Prostate gland (tissue), 2 donors: ENCODE data around the gene SRRM3.

Source experiments
- POLR2A ChIP-seq: fragments of 450-650 bp; IDR thresholded peaks from one replicate; pipeline ENCODE4 v1.6.1; 2016; ENCODE audit warnings: antibody characterized with exemption, mild to moderate bottlenecking
- POLR2AphosphoS5 ChIP-seq: sonication (generic); formaldehyde crosslinking; IDR thresholded peaks from one replicate; pipeline ENCODE4 v1.6.1; 2017; ENCODE audit warnings: antibody characterized with exemption
- TF ChIP-seq, protein P1 (sequence below), 4 experiments: fragments of 200-600 bp in 2 of 4; fragments of 450-650 bp in 2 of 4; sonication (generic) in 2 of 4; IDR thresholded peaks; 1 replicate in 3 of 4; 2 replicates in 1 of 4; pipeline ENCODE4 v1.5.1; 2016 to 2019; ENCODE audit warnings: antibody characterized with exemption in 4 of 4, mild to moderate bottlenecking in 2 of 4, moderate library complexity in 2 of 4

DNA sequence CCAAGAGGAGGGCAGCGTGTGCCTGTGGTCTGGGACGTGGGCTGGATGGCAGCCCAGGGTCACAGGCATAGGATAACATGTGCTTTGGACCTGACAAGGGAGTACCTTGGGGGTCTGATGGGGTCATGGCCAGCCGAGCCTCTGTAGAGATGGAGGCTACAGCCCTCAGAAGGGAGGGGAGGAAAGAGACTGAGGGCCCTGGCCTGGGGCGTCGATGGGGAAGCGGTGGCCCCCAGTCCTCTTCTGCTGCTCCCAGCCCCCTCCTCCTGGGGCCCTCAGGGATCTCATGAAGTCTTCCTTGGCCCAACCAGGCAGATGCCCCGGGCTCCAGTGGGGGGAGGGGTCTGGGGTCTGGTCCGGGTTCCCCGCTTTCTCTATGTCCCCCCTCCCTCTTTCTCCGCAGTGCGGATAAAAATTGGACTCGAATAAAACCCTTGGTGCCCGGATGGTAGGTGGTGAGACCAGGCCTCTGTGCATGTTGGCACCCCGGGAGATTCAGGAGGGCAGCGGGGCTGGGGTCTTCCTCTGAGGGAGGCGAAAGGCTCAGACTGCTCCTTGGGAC is 85.2 kb downstream of the SRRM3 start:
- TF ChIP-seq, protein P1, sequence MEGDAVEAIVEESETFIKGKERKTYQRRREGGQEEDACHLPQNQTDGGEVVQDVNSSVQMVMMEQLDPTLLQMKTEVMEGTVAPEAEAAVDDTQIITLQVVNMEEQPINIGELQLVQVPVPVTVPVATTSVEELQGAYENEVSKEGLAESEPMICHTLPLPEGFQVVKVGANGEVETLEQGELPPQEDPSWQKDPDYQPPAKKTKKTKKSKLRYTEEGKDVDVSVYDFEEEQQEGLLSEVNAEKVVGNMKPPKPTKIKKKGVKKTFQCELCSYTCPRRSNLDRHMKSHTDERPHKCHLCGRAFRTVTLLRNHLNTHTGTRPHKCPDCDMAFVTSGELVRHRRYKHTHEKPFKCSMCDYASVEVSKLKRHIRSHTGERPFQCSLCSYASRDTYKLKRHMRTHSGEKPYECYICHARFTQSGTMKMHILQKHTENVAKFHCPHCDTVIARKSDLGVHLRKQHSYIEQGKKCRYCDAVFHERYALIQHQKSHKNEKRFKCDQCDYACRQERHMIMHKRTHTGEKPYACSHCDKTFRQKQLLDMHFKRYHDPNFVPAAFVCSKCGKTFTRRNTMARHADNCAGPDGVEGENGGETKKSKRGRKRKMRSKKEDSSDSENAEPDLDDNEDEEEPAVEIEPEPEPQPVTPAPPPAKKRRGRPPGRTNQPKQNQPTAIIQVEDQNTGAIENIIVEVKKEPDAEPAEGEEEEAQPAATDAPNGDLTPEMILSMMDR (IDR thresholded peaks at IDR 0.05) = no peak
- TF ChIP-seq POLR2AphosphoS5 (no peak), POLR2A (no peak)
